Transverse colon (tissue), 3 donors: ENCODE data around the gene GPR17.

Experiments
- EP300 ChIP-seq: sonication (generic); formaldehyde crosslinking; IDR thresholded peaks from one replicate; pipeline ENCODE4 v1.6.1; 2017; ENCODE audit warnings: antibody characterized with exemption, low read depth
- TF ChIP-seq, protein P1 (sequence below), 5 experiments: fragments of 200-600 bp in 3 of 5; fragments of 450-650 bp in 2 of 5; sonication (generic) in 3 of 5; IDR thresholded peaks; 1 replicate in 2 of 5; 2 replicates in 3 of 5; pipeline ENCODE4 v1.5.1; 2016 to 2017; ENCODE audit warnings: antibody characterized with exemption in 5 of 5, inconsistent platforms in 3 of 5, mild to moderate bottlenecking in 2 of 5, moderate library complexity in 1 of 5

DNA sequence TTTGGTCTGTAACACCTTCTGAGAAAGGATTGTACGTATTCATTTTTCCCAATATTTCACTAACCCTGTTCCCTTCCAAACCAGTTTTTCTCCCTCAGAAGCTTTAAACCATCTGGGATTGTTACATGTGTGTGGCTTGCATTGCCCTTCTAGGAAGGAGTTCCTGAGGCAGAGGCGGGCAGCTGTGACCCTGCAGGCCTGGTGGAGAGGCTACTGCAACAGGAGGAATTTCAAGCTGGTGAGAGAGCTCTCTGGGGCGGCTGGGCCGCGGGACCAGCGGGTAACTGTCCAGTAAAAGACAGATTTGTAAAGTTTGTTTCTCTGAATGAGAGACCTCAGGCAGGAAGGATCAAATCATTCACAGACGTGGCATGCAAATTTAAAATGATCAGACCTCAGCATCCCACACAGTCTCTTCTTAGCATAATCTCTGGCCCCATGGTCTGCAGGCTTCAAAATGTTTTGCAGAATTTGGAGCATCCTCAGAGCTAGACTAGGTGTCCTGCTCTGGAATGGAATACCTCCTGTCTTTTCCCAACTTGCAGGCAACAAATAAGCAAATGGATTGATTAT, 40.2 kb upstream of the GPR17 start:
- TF ChIP-seq, protein P1, sequence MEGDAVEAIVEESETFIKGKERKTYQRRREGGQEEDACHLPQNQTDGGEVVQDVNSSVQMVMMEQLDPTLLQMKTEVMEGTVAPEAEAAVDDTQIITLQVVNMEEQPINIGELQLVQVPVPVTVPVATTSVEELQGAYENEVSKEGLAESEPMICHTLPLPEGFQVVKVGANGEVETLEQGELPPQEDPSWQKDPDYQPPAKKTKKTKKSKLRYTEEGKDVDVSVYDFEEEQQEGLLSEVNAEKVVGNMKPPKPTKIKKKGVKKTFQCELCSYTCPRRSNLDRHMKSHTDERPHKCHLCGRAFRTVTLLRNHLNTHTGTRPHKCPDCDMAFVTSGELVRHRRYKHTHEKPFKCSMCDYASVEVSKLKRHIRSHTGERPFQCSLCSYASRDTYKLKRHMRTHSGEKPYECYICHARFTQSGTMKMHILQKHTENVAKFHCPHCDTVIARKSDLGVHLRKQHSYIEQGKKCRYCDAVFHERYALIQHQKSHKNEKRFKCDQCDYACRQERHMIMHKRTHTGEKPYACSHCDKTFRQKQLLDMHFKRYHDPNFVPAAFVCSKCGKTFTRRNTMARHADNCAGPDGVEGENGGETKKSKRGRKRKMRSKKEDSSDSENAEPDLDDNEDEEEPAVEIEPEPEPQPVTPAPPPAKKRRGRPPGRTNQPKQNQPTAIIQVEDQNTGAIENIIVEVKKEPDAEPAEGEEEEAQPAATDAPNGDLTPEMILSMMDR (IDR thresholded peaks at IDR 0.05) = no peak
- TF ChIP-seq EP300 = no peak
